GM13977 (cell line): ENCODE results near the gene UCK2.

ENCODE experiments used
- DNase-seq: peaks from one replicate; pipeline ENCODE4 v3.0.0; 2012; ENCODE audit warnings: low spot score
- in situ Hi-C: fragments of 300-500 bp; cut with MboI; formaldehyde crosslinking; loops from one replicate; pipeline ENCODE4 v1.12.0; 2022; ENCODE audit warnings: low sequenced_read_pairs, low pct_unique_long_range_greater_than_20kb, mixed read lengths, inconsistent platforms; ENCODE audit not compliant: unreplicated experiment
- TF ChIP-seq, protein P1 (sequence below): IDR thresholded peaks from 2 replicates; pipeline ENCODE4 v1.5.1; 2012; ENCODE audit warnings: mild to moderate bottlenecking, control low read depth; ENCODE audit not compliant: insufficient read depth; ENCODE audit errors: extremely low read depth, missing control alignments

Gene UCK2

DNA sequence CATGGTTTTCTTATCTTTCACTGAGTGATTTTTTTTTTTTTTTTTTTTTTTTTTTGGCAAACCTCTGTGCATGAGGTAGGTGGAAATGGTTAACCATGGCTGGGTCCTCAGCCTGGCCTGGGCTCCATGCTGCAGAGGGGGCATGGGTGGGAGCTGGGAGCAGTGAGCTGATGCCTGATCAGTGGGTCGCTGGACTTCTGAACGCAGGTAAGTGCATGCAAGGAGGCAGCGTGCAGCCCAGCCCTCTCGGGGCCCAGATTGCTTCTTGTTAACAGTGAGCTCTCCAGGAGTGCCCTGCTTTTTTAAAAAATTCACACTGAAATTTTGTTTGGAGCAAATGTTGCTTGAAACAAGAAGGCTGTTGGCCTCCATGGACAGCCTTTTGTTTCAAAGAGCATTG, 75.2 kb downstream of the UCK2 start:
- TF ChIP-seq, protein P1, sequence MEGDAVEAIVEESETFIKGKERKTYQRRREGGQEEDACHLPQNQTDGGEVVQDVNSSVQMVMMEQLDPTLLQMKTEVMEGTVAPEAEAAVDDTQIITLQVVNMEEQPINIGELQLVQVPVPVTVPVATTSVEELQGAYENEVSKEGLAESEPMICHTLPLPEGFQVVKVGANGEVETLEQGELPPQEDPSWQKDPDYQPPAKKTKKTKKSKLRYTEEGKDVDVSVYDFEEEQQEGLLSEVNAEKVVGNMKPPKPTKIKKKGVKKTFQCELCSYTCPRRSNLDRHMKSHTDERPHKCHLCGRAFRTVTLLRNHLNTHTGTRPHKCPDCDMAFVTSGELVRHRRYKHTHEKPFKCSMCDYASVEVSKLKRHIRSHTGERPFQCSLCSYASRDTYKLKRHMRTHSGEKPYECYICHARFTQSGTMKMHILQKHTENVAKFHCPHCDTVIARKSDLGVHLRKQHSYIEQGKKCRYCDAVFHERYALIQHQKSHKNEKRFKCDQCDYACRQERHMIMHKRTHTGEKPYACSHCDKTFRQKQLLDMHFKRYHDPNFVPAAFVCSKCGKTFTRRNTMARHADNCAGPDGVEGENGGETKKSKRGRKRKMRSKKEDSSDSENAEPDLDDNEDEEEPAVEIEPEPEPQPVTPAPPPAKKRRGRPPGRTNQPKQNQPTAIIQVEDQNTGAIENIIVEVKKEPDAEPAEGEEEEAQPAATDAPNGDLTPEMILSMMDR = no peak
- no peak for DNase-seq
- in situ Hi-C loops = no loop called here

DNA sequence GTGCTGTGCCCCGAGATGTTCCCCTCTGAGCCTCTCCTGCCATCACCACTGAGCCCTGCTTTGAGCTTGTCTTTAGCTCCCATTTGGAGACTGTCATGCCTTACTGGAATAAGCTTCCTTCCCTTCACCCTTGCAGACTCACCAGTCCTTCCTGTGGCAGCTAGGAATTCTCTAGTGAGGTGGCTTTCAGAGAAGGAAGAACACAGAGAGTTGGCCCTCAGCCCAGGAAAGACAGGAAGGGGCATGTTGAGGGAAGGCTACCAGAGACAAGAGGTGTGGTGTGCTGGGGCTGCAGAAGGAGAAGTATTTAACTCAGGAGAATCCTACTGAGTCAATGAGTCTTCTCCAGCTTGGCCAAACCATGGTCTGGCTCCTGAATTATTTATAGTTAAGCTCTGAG, 76.3 kb downstream of the UCK2 start:
- TF ChIP-seq, protein P1 = no peak
- in situ Hi-C loops = no loop called here
- no peak for DNase-seq

DNA sequence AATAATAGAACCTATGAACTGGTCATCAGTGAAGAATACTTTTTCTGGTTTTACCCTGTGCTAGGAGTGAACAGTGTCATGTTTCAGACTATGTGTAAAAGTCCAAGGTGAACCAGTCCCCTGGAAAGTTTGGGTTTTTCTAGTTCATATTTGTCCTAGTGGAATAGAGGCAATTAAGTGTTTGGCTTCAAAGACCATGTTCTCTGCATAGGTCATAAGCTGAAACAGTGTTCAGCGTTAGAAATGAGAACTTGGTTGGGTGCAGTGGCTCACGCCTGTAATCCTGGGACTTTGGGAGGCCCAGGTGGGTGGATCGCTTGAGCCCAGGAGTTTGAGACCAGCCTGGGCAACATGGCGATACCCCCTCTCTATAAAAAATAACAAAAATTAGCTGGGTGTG, 77.5 kb downstream of the UCK2 start:
- DNase-seq = no peak
- TF ChIP-seq, protein P1 = no peak
- in situ Hi-C loops = loop anchor here (5.0 kb wide), 1 partner anchor 188 kb away; no protein-coding TSS in a partner anchor

DNA sequence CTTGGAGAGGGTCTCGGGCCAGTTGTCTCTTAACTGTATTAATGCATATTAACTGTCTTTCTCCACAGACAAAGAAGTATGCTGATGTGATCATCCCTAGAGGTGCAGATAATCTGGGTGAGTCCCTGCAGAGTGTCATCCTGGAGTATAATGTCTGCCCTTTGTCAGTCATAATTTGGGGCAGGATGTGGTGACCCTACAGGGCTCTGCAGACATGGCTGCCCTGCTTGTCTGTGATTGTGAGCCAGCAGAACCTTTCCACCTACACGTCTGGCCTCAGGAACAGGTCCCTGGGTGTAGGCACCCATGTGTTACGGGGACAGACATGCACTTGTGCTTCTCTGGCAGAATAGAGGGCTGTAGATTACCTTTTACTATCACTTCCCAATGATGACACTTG, 78.4 kb downstream of the UCK2 start:
- no peak for DNase-seq
- TF ChIP-seq, protein P1 = no peak
- in situ Hi-C loops = loop anchor here (5.0 kb wide), 1 partner anchor 189 kb away; no protein-coding TSS in a partner anchor

DNA sequence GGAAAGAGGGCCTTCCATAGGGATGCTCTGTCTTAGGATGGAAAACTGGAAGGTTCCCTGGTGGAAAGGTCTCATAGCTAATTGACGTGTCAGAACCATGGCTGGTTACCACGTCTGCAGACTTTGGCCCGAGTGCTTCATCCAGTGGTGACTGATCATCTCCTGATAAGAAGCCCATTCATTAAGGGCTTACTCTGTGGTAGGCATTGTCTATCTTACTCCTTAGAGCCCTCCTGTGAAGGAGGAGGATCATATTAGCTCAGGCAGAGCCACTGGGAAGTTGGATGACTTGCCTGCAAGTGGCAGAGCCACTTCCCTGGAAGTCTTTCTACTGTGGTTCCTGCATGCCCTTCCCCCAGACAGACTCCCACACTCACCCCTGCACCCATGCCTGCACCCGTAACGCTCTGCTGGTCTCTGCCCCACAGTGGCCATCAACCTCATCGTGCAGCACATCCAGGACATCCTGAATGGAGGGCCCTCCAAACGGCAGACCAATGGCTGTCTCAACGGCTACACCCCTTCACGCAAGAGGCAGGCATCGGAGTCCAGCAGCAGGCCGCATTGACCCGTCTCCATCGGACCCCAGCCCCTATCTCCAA, 79.9 kb downstream of the UCK2 start:
- TF ChIP-seq, protein P1 = no peak
- DNase-seq = no peak
- in situ Hi-C loops = loop anchor here (5.0 kb wide), 1 partner anchor 190 kb away; no protein-coding TSS in a partner anchor

DNA sequence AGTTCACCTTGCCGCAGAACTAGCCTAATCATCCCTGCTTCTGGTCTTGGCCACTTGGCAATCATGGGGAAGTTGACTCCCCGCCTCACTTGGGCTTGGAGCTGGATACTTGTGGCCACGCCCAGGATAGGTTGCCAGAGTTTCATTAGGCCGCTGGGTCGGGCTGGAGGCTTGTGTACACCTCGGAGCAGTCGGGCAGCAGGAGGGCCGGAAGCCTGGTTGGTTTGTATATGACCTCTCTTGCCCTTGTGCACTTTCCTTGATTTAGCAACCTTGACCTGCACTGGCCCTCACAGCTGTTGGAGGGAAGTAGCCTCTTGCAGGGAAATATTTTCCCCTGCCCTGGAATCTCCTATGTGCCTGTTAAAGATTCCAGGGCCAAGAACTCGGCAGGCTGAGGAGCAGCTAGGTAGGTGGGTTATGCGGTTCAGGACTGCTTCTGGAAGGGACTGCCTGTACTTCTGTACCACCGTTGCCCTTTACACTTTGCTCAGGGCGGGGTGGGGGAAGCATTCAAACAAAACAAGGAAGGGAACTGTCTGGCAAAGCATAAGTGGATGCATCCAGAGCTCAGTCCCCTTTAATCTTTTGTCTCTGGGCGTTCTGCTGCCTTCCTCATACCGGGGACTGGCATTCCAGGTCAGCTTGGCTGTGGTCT, 83.5 kb downstream of the UCK2 start:
- in situ Hi-C loops = loop anchor here (10.0 kb wide), 1 partner anchor 306 kb away; no protein-coding TSS in a partner anchor
- no peak for DNase-seq
- TF ChIP-seq, protein P1 = no peak
